ENCODE results near the gene PGD.
A peak's percentile ranks its signal among the peaks of the same experiment; 100 is the strongest.
"Not testable (repeated sequence)": the region's sequence is repeated elsewhere in the genome, so short reads cannot be mapped to it uniquely, and the experiment has no call there.

PGD gene

DNA sequence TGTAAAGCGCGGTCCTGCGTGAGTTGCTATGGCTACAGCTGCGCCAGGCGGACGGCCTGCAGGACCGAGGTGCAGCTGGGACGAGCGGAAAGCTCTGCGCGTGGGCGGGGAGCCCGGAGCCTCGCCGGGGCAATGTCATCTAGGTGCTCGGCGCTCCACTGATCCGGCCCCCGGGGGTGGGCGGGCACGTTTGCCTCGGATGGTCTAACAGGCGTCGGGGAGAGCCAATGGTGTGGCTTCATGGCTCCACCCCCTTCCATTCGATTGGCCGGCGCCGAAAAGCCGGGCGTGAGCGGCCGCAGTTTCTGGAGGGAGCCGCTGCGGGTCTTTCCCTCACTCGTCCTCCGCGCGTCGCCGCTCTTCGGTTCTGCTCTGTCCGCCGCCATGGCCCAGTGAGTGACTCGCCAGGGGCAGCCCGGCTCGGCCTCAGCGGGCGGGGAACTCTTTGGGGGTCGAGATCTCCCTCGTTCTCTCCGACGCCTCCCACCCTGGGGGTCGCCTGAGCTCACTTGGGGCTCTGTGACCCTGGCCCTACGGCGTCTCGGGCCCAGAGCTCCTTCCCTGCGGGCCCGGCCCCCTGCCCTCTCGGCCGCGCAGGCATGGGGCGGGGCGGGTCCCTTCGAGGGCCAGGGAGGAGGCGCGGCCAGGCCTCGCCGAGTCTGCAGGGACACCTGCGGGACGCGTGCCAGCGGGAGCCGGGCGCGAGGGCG lies at the start of gene PGD:
Gene PGD, plus strand, starts transcription at position 331 of the 710 bp plus-strand sequence. Its CDS starts 54 bp downstream, at position 385.
- Histone ChIP-seq H3K9ac (ENCODE audit: low read length) (peak within 1 kb of the TSS; percentile 57), H3K36me3 (ENCODE audit: insufficient read depth, low read length) (peaks cover 7% of the 10 kb centered on the region), H3K27me3 (ENCODE audit: control insufficient read depth in 1 of 2, insufficient read depth in 2 of 2, low read length in 2 of 2) (no peaks in the 10 kb centered on the region), H3K9me3 (ENCODE audit: low read length) (no peaks in the 10 kb centered on the region), H3K4me3 (ENCODE audit: low read depth in 1 of 2, low read length in 2 of 2) (peak within 1 kb of the TSS; percentile 82 to 94), H3K4me1 (ENCODE audit: insufficient read depth, low read length) (peaks cover 12% of the 10 kb centered on the region), H3K27ac (ENCODE audit: low read depth, low read length) (peak within 1 kb of the TSS; percentile 78)

DNA sequence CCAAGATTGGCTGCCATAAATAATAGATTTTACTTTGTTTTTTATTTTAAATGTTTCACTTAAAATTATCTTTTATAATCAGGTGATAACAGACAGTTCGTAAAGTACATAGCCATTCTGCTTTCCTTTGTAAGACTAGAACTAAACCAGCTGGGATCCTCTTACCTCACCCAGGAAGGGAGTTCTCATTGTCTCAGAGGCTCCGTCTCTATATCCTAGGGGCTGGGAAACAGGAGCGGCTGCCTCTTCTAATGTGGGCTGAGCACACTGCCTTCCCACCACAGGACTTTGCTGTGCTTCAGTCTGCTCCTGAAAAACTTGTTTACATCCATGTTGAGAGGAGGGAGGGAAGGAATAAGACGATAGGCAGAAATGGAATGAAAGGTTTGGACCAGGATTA lies 45.6 kb upstream of the PGD start:
- no peaks in the 10 kb centered on the region for H3K4me1 ChIP-seq (ENCODE audit: insufficient read depth, low read length)
- peaks cover 35% of the 10 kb centered on the region for H3K36me3 ChIP-seq (ENCODE audit: insufficient read depth, low read length)
- H3K9me3 ChIP-seq (ENCODE audit: low read length): no peaks in the 10 kb centered on the region
- H3K4me3 ChIP-seq (ENCODE audit: low read depth in 1 of 2, low read length in 2 of 2): no peak overlapping the region
- no peak overlapping the region for H3K9ac ChIP-seq (ENCODE audit: low read length)
- no peaks in the 10 kb centered on the region for H3K27me3 ChIP-seq (ENCODE audit: control insufficient read depth in 1 of 2, insufficient read depth in 2 of 2, low read length in 2 of 2)
- no peak overlapping the region for H3K27ac ChIP-seq (ENCODE audit: low read depth, low read length)

DNA sequence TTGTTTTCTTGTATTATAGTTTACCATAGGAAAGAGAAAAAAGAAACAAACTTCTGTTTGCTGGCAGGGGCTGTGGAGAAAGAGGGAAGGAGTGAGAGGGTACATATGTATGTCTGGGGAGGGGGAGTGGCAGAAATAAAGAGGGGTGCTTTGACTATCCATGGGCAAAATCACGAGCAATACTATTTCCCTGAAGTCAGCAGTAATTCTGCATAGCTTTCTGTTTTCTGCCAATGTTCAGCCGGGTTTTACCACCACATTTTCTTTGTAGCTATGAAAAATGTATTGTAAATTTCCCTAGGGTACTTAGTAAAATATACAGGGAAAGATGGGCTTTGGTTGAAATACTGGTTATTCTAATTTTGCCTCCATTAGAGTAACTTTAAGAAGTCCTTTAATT lies 45.2 kb upstream of the PGD start:
- Histone ChIP-seq H3K9me3 (ENCODE audit: low read length) (no peaks in the 10 kb centered on the region), H3K36me3 (ENCODE audit: insufficient read depth, low read length) (peaks cover 31% of the 10 kb centered on the region), H3K27ac (ENCODE audit: low read depth, low read length) (no peak overlapping the region), H3K27me3 (ENCODE audit: control insufficient read depth in 1 of 2, insufficient read depth in 2 of 2, low read length in 2 of 2) (no peaks in the 10 kb centered on the region), H3K4me3 (ENCODE audit: low read depth in 1 of 2, low read length in 2 of 2) (no peak overlapping the region), H3K9ac (ENCODE audit: low read length) (no peak overlapping the region), H3K4me1 (ENCODE audit: insufficient read depth, low read length) (no peaks in the 10 kb centered on the region)

DNA sequence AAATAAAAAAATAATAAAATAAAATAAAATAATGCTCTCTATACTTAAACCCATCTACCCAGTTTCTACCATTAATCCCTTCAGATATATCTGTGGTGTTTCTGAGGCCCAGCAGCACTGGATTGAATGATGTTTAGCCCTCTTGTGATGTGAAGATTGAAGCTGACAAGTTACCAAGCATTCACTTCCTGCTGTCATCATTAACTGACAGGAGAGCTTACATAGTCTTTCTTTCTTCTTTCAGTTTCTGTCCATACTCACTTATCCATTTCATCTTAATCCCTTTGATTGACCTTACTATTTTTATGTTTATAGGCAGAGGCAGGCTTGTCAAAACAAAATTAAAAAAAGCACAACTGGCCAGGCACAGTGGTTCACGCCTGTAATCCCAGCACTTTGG lies 38.8 kb upstream of the PGD start:
- H3K27me3 ChIP-seq (ENCODE audit: control insufficient read depth in 1 of 2, insufficient read depth in 2 of 2, low read length in 2 of 2): no peaks in the 10 kb centered on the region
- no peaks in the 10 kb centered on the region for H3K9me3 ChIP-seq (ENCODE audit: low read length)
- peaks cover 24% of the 10 kb centered on the region for H3K36me3 ChIP-seq (ENCODE audit: insufficient read depth, low read length)
- no peak overlapping the region for H3K4me3 ChIP-seq (ENCODE audit: low read depth in 1 of 2, low read length in 2 of 2)
- H3K9ac ChIP-seq (ENCODE audit: low read length): no peak overlapping the region
- no peak overlapping the region for H3K27ac ChIP-seq (ENCODE audit: low read depth, low read length)
- no peaks in the 10 kb centered on the region for H3K4me1 ChIP-seq (ENCODE audit: insufficient read depth, low read length)

DNA sequence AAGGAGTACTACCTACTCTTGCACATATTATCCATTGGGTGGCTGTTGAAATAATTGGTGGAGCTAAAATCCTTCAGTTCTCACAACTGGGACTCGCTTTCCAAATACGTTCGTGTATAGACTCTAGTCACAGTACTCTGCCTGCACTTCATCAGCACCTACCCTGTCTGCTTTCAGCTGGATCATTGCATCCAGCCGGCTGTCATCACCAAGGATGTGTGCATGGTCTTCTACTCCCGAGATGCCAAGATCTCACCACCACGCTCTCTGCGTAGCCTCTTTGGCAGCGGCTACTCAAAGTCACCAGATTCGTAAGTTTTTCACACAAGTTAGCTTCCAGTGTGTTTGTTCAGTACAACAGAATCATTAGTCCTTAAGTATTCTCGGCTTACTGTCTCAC lies 37.3 kb upstream of the PGD start:
- Histone ChIP-seq H3K27me3 (ENCODE audit: control insufficient read depth in 1 of 2, insufficient read depth in 2 of 2, low read length in 2 of 2) (no peaks in the 10 kb centered on the region), H3K36me3 (ENCODE audit: insufficient read depth, low read length) (peaks cover 27% of the 10 kb centered on the region), H3K27ac (ENCODE audit: low read depth, low read length) (no peak overlapping the region), H3K4me1 (ENCODE audit: insufficient read depth, low read length) (no peaks in the 10 kb centered on the region), H3K9me3 (ENCODE audit: low read length) (no peaks in the 10 kb centered on the region), H3K9ac (ENCODE audit: low read length) (no peak overlapping the region), H3K4me3 (ENCODE audit: low read depth in 1 of 2, low read length in 2 of 2) (no peak overlapping the region)

DNA sequence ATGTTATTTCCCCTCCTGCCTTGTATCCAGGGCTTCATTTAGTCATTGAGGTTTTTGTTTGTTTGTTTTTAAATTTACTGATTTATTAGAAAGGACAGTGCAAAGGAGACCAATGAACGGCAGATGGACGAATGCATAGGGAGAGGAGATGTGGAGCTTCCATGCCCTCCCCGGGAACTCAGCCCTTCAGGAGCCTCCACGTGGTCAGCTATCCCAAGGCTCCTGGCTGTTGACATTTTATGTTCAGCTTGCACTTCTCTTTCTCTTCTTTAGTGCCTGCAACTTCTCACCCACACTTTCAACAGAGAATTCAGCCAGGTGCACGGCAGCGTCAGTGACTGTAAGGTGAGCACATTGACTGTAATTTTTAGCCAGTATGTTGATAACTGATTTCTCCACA lies 30.7 kb upstream of the PGD start:
- H3K27me3 ChIP-seq (ENCODE audit: control insufficient read depth in 1 of 2, insufficient read depth in 2 of 2, low read length in 2 of 2): no peaks in the 10 kb centered on the region
- H3K36me3 ChIP-seq (ENCODE audit: insufficient read depth, low read length): peaks cover 38% of the 10 kb centered on the region
- H3K9ac ChIP-seq (ENCODE audit: low read length): no peak overlapping the region
- H3K9me3 ChIP-seq (ENCODE audit: low read length): no peaks in the 10 kb centered on the region
- no peak overlapping the region for H3K27ac ChIP-seq (ENCODE audit: low read depth, low read length)
- no peaks in the 10 kb centered on the region for H3K4me1 ChIP-seq (ENCODE audit: insufficient read depth, low read length)
- H3K4me3 ChIP-seq (ENCODE audit: low read depth in 1 of 2, low read length in 2 of 2): no peak overlapping the region

DNA sequence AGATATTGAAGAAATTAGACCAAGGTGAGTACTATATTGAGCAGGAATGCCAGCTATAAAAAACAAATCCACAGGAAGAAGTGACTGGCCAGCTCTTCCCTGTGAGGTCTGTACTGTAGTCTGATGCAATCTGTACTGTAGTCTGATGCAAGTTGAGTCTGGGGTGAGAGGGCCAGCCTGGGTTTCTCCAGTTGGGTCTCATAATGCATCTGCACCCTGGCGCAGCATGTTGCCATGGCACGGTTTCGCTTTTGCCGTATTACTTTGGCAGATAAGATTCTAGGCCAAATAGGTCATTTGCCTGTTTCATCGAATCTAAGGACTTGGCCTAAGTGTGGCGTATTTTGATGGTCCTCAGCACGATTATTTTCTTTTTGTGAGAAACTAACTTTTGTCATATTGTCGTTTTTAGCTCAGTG lies 24.4 kb upstream of the PGD start:
- H3K36me3 ChIP-seq (ENCODE audit: insufficient read depth, low read length): peaks cover 57% of the 10 kb centered on the region
- H3K4me3 ChIP-seq (ENCODE audit: low read depth in 1 of 2, low read length in 2 of 2): no peak overlapping the region
- H3K9ac ChIP-seq (ENCODE audit: low read length): no peak overlapping the region
- peaks cover 7% of the 10 kb centered on the region for H3K4me1 ChIP-seq (ENCODE audit: insufficient read depth, low read length)
- H3K9me3 ChIP-seq (ENCODE audit: low read length): no peaks in the 10 kb centered on the region
- no peak overlapping the region for H3K27ac ChIP-seq (ENCODE audit: low read depth, low read length)
- no peaks in the 10 kb centered on the region for H3K27me3 ChIP-seq (ENCODE audit: control insufficient read depth in 1 of 2, insufficient read depth in 2 of 2, low read length in 2 of 2)

DNA sequence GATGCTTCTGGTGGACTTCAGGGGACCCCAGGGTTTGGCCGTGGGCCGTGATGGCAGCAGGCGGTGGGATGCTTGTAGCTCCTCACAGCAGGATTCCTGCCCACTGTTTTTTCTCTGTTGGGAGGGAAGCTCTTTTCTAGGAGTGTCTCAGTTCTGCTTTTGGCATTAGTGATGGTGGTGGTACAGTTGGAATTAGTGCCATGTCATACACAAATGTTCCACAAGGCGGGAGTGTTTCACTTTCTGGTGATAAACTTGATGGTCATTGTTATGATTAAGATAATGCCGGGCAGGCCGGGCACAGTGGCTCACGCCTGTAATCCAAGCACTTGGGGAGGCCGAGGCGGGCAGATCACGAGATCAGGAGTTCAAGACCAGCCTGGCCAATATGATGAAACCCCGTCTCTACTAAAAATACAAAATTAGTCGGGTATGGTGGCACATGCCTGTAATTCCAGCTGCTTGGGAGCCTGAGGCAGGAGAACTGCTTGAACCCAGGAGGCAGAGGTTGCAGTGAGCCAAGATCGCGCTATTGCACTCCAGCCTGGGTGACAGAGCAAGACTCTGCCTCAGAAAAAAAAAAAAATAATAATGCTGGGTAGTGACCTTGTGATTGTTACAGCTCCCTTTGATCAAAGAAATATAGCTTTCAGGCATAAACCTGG lies 21.4 kb upstream of the PGD start:
- Histone ChIP-seq H3K36me3 (ENCODE audit: insufficient read depth, low read length) (peaks cover 43% of the 10 kb centered on the region), H3K4me1 (ENCODE audit: insufficient read depth, low read length) (peaks cover 13% of the 10 kb centered on the region)
- H3K9me3 ChIP-seq (ENCODE audit: low read length); H3K27me3 ChIP-seq (ENCODE audit: control insufficient read depth in 1 of 2, insufficient read depth in 2 of 2, low read length in 2 of 2); H3K4me3 ChIP-seq (ENCODE audit: low read depth in 1 of 2, low read length in 2 of 2); H3K9ac ChIP-seq (ENCODE audit: low read length); H3K27ac ChIP-seq (ENCODE audit: low read depth, low read length): not testable (repeated sequence)

DNA sequence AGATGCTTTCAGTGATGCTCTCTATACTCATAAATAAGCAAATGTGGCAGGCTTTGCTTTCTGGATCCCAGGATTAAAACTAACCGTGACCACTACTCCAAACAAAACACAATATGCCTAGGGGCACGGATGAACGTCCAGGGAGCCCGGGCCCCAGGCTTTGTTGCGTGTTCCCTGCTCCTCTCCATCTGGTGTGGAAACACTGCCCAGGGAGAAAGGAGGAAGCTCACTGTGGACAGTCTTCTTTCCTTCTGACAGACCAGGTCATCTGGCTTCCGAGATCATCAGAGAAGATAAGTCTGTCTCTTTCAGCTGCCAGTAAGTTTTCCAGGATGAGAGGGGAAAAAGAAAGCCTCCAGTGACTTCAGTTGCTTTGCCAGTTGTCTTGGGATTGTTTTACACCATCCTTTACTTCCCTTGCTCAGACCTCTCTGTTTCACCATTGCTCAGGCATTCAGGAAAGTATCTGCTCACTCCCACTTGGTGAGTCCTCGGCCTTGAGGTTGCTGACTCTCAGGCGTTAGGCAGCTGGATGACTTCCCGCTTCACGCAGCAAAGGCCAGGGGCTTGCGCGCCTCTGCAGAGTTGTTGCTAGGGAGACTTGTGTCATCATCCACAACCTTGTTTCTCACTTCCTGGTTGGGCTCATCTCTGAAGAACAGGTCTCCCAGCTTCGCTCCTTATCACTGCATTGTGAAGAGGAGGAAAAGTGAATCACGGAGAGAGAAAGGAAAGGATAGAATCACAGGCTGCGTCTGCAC lies 20.6 kb upstream of the PGD start:
- no peaks in the 10 kb centered on the region for H3K9me3 ChIP-seq (ENCODE audit: low read length)

DNA sequence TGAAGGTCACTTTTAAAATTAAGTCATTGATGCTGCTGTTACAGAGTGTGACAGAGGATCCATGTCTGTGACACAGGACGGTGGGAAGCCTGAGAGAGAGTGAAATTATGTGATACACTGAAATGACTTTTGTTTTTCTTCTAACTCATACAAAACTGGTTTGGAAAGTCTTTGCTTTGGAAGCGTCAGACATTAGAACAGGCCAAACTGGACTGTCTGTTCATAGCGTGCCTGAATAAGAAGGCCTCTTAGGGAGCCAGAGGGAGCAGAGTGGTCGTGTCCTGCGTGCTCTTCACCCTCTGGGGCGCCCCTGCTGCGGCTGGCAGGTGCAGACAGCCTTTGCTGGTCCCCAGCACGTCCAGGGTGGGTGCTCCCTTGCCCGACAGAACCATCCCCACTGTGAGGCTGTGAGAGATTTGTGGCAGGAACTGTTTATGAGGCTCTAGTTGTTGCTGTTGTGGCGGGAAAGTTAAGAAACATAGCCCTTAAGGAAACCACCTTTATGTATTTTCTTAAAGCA lies 19.7 kb upstream of the PGD start:
- Histone ChIP-seq H3K4me3 (ENCODE audit: low read depth in 1 of 2, low read length in 2 of 2) (no peak overlapping the region), H3K36me3 (ENCODE audit: insufficient read depth, low read length) (peaks cover 34% of the 10 kb centered on the region), H3K27ac (ENCODE audit: low read depth, low read length) (no peak overlapping the region)

More for the DNA sequence above, 20.6 kb upstream of the PGD start:
- Histone ChIP-seq H3K4me3 (ENCODE audit: low read depth in 1 of 2, low read length in 2 of 2) (no peak overlapping the region), H3K4me1 (ENCODE audit: insufficient read depth, low read length) (peaks cover 13% of the 10 kb centered on the region), H3K27me3 (ENCODE audit: control insufficient read depth in 1 of 2, insufficient read depth in 2 of 2, low read length in 2 of 2) (no peaks in the 10 kb centered on the region), H3K9ac (ENCODE audit: low read length) (no peak overlapping the region), H3K27ac (ENCODE audit: low read depth, low read length) (no peak overlapping the region), H3K36me3 (ENCODE audit: insufficient read depth, low read length) (peaks cover 43% of the 10 kb centered on the region)

DNA sequence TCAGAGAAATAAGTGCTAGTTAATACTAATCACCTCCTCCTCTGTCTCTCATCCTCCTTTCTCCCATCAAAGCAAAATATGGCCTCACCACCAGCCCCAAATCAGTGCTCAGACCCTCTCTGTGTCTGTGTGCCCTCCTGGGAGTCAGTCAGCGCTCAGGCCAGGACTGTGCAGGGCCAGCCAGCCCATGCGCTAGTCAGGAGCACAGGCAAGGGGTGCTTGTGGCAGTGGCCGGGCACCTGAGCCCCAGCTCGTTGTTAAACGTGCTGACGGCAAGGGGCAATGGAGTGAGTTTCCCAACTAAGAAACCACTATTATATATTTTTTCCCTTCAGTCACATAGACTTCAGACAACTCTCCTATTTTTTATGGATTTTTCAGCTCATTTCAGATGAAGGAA lies 19.2 kb upstream of the PGD start:
- H3K4me1 ChIP-seq (ENCODE audit: insufficient read depth, low read length): peaks cover 13% of the 10 kb centered on the region
- no peak overlapping the region for H3K9ac ChIP-seq (ENCODE audit: low read length)
- H3K27ac ChIP-seq (ENCODE audit: low read depth, low read length): no peak overlapping the region
- H3K4me3 ChIP-seq (ENCODE audit: low read depth in 1 of 2, low read length in 2 of 2): no peak overlapping the region
- H3K36me3 ChIP-seq (ENCODE audit: insufficient read depth, low read length): peaks cover 29% of the 10 kb centered on the region
- H3K9me3 ChIP-seq (ENCODE audit: low read length): no peaks in the 10 kb centered on the region
- no peaks in the 10 kb centered on the region for H3K27me3 ChIP-seq (ENCODE audit: control insufficient read depth in 1 of 2, insufficient read depth in 2 of 2, low read length in 2 of 2)

More for the DNA sequence above, 19.7 kb upstream of the PGD start:
- Histone ChIP-seq H3K27me3 (ENCODE audit: control insufficient read depth in 1 of 2, insufficient read depth in 2 of 2, low read length in 2 of 2) (no peaks in the 10 kb centered on the region), H3K4me1 (ENCODE audit: insufficient read depth, low read length) (peaks cover 13% of the 10 kb centered on the region), H3K9ac (ENCODE audit: low read length) (no peak overlapping the region), H3K9me3 (ENCODE audit: low read length) (no peaks in the 10 kb centered on the region)
